Fibroblast of the conjunctiva (primary cell): Measurements from ENCODE around the gene UGT1A9.
"Not testable (repeated sequence)": the region's sequence is repeated elsewhere in the genome, so short reads cannot be mapped to it uniquely, and the experiment has no call there.

Experiments
- DNase-seq: peaks from one replicate; pipeline ENCODE4 v3.0.0-alpha.2; 2010; ENCODE audit warnings: low read depth

Gene UGT1A9

GRCh38 chr2:233680361-233681045 lies 8.8 kb downstream of the UGT1A9 start:
- DNase-seq, result no peak

GRCh38 chr2:233681521-233682099 lies 9.9 kb downstream of the UGT1A9 start, which contains the start of gene UGT1A7:
TSS of gene UGT1A7 (plus strand) at chr2:233681901. CDS start at chr2:233681938, 37 bp downstream.
- no peak for DNase-seq

- no peak for DNase-seq
Measured at GRCh38 chr2:233684640-233685039, 12.9 kb downstream of the UGT1A9 start.

GRCh38 chr2:233686928-233687327 lies 15.2 kb downstream of the UGT1A9 start:
- no peak for DNase-seq

- no peak for DNase-seq
Measured at GRCh38 chr2:233688341-233688740, 16.6 kb downstream of the UGT1A9 start.

- DNase-seq, result no peak
Measured at GRCh38 chr2:233689031-233689430, 17.3 kb downstream of the UGT1A9 start.

GRCh38 chr2:233689501-233689900 lies 17.8 kb downstream of the UGT1A9 start:
- DNase-seq, result no peak

GRCh38 chr2:233690444-233690843 lies 18.7 kb downstream of the UGT1A9 start:
- no peak for DNase-seq

GRCh38 chr2:233691443-233692433 lies 20.0 kb downstream of the UGT1A9 start:
- DNase-seq, result no peak

- no peak for DNase-seq
Measured at GRCh38 chr2:233692648-233693047, 20.9 kb downstream of the UGT1A9 start, which contains the start of gene UGT1A6. TSS of gene UGT1A6 (plus strand) at chr2:233692890. CDS start at chr2:233693005, 115 bp downstream.

GRCh38 chr2:233693963-233694362 lies 22.3 kb downstream of the UGT1A9 start:
- no peak for DNase-seq

GRCh38 chr2:233698740-233699139 lies 27.0 kb downstream of the UGT1A9 start:
- no peak for DNase-seq

GRCh38 chr2:233699424-233700027 lies 27.8 kb downstream of the UGT1A9 start:
- DNase-seq, result no peak

- no peak for DNase-seq
Measured at GRCh38 chr2:233700028-233700635, 28.4 kb downstream of the UGT1A9 start.

- DNase-seq, result not testable (repeated sequence)
Measured at GRCh38 chr2:233700842-233701241, 29.1 kb downstream of the UGT1A9 start.

- DNase-seq, result no peak
Measured at GRCh38 chr2:233702238-233702637, 30.5 kb downstream of the UGT1A9 start.

GRCh38 chr2:233705911-233706506 lies 34.3 kb downstream of the UGT1A9 start:
- no peak for DNase-seq

- DNase-seq, result no peak
Measured at GRCh38 chr2:233706720-233707119, 35.0 kb downstream of the UGT1A9 start.

GRCh38 chr2:233707940-233708644 lies 36.4 kb downstream of the UGT1A9 start:
- DNase-seq, result no peak

GRCh38 chr2:233708942-233709341 lies 37.2 kb downstream of the UGT1A9 start:
- DNase-seq, result no peak
